Thyroid gland (tissue), 4 donors: ENCODE results near the gene SEMA6A. TPM values are rescaled to one million over a fixed set of nuclear protein-coding genes. Genes with fewer than 3 reads are reported as not detected.

Experiments used
- DNase-seq, 2 donors: peaks; one replicate each; pipeline ENCODE4 v3.0.0-alpha.2; 2019
- H3K27ac ChIP-seq, 3 donors: fragments of 200-600 bp; sonication (generic); 1 replicate in 2 of 3; 2 replicates in 1 of 3; pipeline ENCODE4 v1.5.1; 2016 to 2019; ENCODE audit warnings: mild to moderate bottlenecking in 1 of 3, moderate library complexity in 1 of 3
- H3K27me3 ChIP-seq: fragments of 200-600 bp; sonication (generic); one replicate; pipeline ENCODE4 v1.5.1; 2019
- H3K36me3 ChIP-seq, 2 donors: fragments of 200-600 bp; sonication (generic); one replicate each; pipeline ENCODE4 v1.5.1; 2016 to 2019
- H3K4me1 ChIP-seq, 2 donors: fragments of 200-600 bp; sonication (generic); one replicate each; pipeline ENCODE4 v1.5.1; 2017 to 2019
- H3K4me3 ChIP-seq, 3 donors: fragments of 200-600 bp; sonication (generic); replicated peaks in 1 of 3; 1 replicate in 2 of 3; 2 replicates in 1 of 3; pipeline ENCODE4 v1.5.1; 2016; ENCODE audit warnings: mild to moderate bottlenecking in 1 of 3
- H3K9me3 ChIP-seq: fragments of 200-600 bp; sonication (generic); one replicate; pipeline ENCODE4 v1.5.1; 2017
- CTCF ChIP-seq, 6 experiments: fragments of 200-600 bp in 3 of 6; fragments of 450-650 bp in 3 of 6; sonication (generic) in 3 of 6; IDR thresholded peaks; one replicate each; pipeline ENCODE4 v1.5.1; 2016 to 2019; ENCODE audit warnings: antibody characterized with exemption in 6 of 6, mild to moderate bottlenecking in 2 of 6, inconsistent platforms in 1 of 6, moderate library complexity in 1 of 6
- POLR2A ChIP-seq, 2 donors: fragments of 450-650 bp; IDR thresholded peaks; one replicate each; pipeline ENCODE4 v1.6.1; 2017; ENCODE audit warnings: antibody characterized with exemption in 2 of 2, mild to moderate bottlenecking in 2 of 2, moderate library complexity in 1 of 2
- WGBS, 2 donors: methylation state at CpG; one replicate each; pipeline ENCODE4 v1.1.5; 2017; 5-methylcytosine and 5-hydroxymethylcytosine counted together
- intact Hi-C: fragments of 100-400 bp; cut with DNase I; formaldehyde crosslinking; loops from one replicate; pipeline ENCODE4 v1.15.1; 2023
- total RNA-seq, 4 donors: library from RNA; depleted of rRNA; stranded (reverse); fragments of >200 nt; gene quantifications; one replicate each; pipeline ENCODE4 v1.2.3, GENCODE V29; 2016

Gene SEMA6A
- total RNA-seq, 4 donors from 2014 or later, result 27.6 to 37.9 (median 30.4) TPM

GRCh38 chr5:116445311-116445710 is 129.3 kb downstream of the SEMA6A start:
- H3K27me3 ChIP-seq, result no peaks in the 10 kb centered on the region
- DNase-seq, result no peak
- H3K36me3 ChIP-seq, result peaks cover 8 to 14% of the 10 kb centered on the region in 2 donors
- no peak for TF ChIP-seq CTCF (IDR thresholded peaks at IDR 0.05)
- no peak for TF ChIP-seq POLR2A (IDR thresholded peaks at IDR 0.05)
- no peak overlapping the region for H3K27ac ChIP-seq
- 98 to 100% methylated on average over 2 of the region's 2 CpGs for WGBS, 2 donors
- peaks cover 0 to 10% of the 10 kb centered on the region in 2 donors for H3K4me1 ChIP-seq
- H3K4me3 ChIP-seq, result no peak overlapping the region
- intact Hi-C loops, result no loop called here
- H3K9me3 ChIP-seq, result no peaks in the 10 kb centered on the region

GRCh38 chr5:116444373-116445295 is 130.0 kb downstream of the SEMA6A start:
- Histone ChIP-seq H3K4me3 (no peak overlapping the region), H3K9me3 (no peaks in the 10 kb centered on the region), H3K27ac (no peak overlapping the region), H3K4me1 (peaks cover 0 to 10% of the 10 kb centered on the region in 2 donors), H3K36me3 (peaks cover 8 to 14% of the 10 kb centered on the region in 2 donors), H3K27me3 (no peaks in the 10 kb centered on the region)
- TF ChIP-seq POLR2A (IDR thresholded peaks at IDR 0.05), result no peak
- no peak for TF ChIP-seq CTCF (IDR thresholded peaks at IDR 0.05)
- DNase-seq, result no peak
- WGBS, 2 donors, result 82 to 85% methylated on average over 14 of the region's 14 CpGs
- intact Hi-C loops, result no loop called here

DNA sequence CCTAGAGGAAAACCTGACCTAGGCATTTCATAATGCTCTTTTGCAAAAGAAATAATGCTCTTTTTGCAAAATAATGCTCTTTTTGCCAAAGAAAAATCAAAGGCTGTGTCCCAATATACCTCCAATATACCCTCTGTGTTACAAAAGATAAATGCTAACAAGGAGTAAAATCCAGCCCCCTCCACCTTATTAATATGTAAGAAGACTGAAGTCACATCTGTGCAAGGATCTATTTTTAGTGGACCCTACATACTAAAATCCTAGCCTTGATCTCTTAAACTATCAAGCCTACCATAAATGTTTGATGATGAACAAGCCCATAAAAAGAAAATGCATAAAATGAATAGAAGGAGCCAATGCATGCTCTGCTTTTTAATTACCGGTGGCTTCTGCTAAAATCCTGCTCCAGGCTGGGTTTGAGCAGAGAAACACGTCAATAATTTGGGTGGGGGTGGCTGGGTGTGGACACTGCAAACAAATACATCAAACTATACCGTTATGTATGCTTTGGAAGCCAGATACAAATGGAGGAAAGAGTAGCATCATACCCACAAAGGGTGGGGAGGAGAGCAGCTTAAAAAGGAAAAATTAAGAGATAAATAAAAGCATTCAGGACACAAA is 131.6 kb downstream of the SEMA6A start:
- intact Hi-C loops, result no loop called here
- Histone ChIP-seq H3K9me3 (no peaks in the 10 kb centered on the region), H3K4me3 (no peak overlapping the region), H3K27me3 (no peaks in the 10 kb centered on the region), H3K27ac (no peak overlapping the region), H3K4me1 (peaks cover 0 to 10% of the 10 kb centered on the region in 2 donors), H3K36me3 (peaks cover 8 to 14% of the 10 kb centered on the region in 2 donors)
- TF ChIP-seq POLR2A (IDR thresholded peaks at IDR 0.05) (no peak), CTCF (IDR thresholded peaks at IDR 0.05) (no peak)
- DNase-seq, result no peak
- 89 to 91% methylated on average over 3 of the region's 3 CpGs for WGBS, 2 donors

GRCh38 chr5:116442095-116442534 is 132.5 kb downstream of the SEMA6A start:
- intact Hi-C loops, result no loop called here
- Histone ChIP-seq H3K27ac (no peak overlapping the region), H3K27me3 (no peaks in the 10 kb centered on the region), H3K9me3 (no peaks in the 10 kb centered on the region), H3K4me3 (no peak overlapping the region), H3K4me1 (peaks cover 0 to 10% of the 10 kb centered on the region in 2 donors), H3K36me3 (peaks cover 4 to 10% of the 10 kb centered on the region in 2 donors)
- peak; percentile 79 to 84 for DNase-seq
- TF ChIP-seq CTCF (IDR thresholded peaks at IDR 0.05) (no peak), POLR2A (IDR thresholded peaks at IDR 0.05) (no peak)
- 23 to 33% methylated on average over 3 of the region's 3 CpGs for WGBS, 2 donors

- Histone ChIP-seq H3K9me3 (no peaks in the 10 kb centered on the region), H3K36me3 (peaks cover 0 to under 1% of the 10 kb centered on the region in 2 donors), H3K27ac (no peak overlapping the region), H3K27me3 (no peaks in the 10 kb centered on the region), H3K4me3 (no peak overlapping the region), H3K4me1 (peaks cover 0 to 10% of the 10 kb centered on the region in 2 donors)
- no peak for TF ChIP-seq POLR2A (IDR thresholded peaks at IDR 0.05)
- no peak for TF ChIP-seq CTCF (IDR thresholded peaks at IDR 0.05)
- WGBS, 2 donors, result 63 to 75% methylated on average over 2 of the region's 2 CpGs
- DNase-seq, result no peak
- intact Hi-C loops, result no loop called here
Measured at GRCh38 chr5:116441223-116441622, 133.4 kb downstream of the SEMA6A start.
